B cell (primary cell): ENCODE data around the gene ROR2.

Experiments used
- EZH2 ChIP-seq: IDR thresholded peaks from 2 replicates; pipeline ENCODE4 v1.6.1; 2012; ENCODE audit warnings: borderline replicate concordance, low read depth, mild to moderate bottlenecking, moderate library complexity, low read length; ENCODE audit not compliant: insufficient read depth, poor library complexity, severe bottlenecking
- TF ChIP-seq, protein P1 (sequence below): fragments of 200-600 bp; IDR thresholded peaks from one replicate; pipeline ENCODE4 v1.8.0; 2022; ENCODE audit warnings: antibody characterized with exemption, mild to moderate bottlenecking

DNA sequence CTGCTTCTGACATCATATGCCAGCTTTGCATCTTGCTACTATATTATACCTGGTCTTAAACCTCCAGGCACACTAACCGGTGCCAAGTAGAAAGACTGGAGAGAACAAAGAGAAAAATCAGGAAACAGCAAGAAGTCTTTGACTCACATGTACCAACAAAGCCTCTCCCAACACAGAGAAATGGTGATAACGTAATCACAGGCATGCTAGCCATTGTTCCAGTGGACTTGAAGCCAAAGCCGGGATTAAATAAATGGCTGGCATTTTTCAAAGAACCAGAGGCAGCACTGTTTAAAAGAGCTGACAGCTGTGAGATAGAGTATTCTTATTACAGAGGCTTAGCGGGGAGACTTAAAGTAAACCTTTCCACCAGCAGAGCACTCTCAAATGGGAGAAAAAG lies 378.0 kb downstream of the ROR2 start:
- TF ChIP-seq, protein P1, sequence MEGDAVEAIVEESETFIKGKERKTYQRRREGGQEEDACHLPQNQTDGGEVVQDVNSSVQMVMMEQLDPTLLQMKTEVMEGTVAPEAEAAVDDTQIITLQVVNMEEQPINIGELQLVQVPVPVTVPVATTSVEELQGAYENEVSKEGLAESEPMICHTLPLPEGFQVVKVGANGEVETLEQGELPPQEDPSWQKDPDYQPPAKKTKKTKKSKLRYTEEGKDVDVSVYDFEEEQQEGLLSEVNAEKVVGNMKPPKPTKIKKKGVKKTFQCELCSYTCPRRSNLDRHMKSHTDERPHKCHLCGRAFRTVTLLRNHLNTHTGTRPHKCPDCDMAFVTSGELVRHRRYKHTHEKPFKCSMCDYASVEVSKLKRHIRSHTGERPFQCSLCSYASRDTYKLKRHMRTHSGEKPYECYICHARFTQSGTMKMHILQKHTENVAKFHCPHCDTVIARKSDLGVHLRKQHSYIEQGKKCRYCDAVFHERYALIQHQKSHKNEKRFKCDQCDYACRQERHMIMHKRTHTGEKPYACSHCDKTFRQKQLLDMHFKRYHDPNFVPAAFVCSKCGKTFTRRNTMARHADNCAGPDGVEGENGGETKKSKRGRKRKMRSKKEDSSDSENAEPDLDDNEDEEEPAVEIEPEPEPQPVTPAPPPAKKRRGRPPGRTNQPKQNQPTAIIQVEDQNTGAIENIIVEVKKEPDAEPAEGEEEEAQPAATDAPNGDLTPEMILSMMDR, result no peak
- no peak for TF ChIP-seq EZH2
